Stimulated activated CD8-positive, alpha-beta memory T cell treated with anti-CD3 and anti-CD28 coated beads, Interleukin-12 subunit alpha, Interleukin-12 subunit beta, amount 100 ng/mL, for 24 hours (primary cell): ENCODE results near the gene TTC7B.

ENCODE experiments used
- DNase-seq: peaks from one replicate; pipeline ENCODE4 v3.0.0-alpha.2; 2020; ENCODE audit errors: extremely low read depth

The TTC7B gene

DNA sequence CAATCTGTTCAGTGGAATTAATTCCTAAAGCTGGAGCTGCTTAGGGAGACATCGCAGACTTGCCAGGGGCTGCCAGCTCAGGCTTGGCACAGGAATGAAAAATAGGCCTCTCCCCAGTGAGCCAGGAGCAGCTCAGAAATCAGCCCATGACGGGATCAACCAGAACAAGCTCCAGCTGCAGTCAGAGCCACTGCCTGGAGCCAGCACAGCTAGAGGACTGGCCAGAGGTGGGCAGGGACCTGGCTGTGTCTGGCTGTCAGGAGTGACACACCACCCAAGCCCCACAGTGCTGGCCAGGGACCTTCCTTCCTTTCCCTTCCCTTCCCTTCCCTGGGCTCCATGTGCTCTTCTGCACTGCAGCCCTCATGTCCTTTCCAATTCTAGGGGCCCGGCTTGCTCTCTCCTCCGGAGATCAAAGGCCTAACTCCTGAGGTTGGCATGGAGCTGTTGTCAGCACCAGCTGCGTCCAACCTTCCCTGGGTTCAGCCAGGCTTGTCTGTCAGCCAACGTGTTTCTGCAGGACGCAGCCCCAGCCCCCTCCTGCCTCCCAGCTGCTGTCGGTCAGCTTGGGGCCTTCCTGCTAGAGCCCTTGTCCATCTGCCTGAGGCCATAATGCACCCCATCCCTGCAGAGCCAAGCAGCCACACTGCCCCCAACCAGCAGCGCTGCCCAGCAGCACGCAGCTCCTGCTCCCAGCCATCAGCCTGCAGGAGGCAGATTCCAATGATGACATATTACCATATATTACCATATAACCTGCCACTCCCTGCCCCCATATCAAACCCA, 270.1 kb downstream of the TTC7B start:
- no peak for DNase-seq

- DNase-seq: no peak
These were observed 270.8 kb downstream of the TTC7B start for GRCh38 chr14:90545382-90545781.

- DNase-seq: no peak
These were observed 271.3 kb downstream of the TTC7B start for GRCh38 chr14:90544971-90545370.

GRCh38 chr14:90544566-90544965, 271.7 kb downstream of the TTC7B start:
- DNase-seq: no peak

GRCh38 chr14:90543876-90544275, 272.4 kb downstream of the TTC7B start:
- DNase-seq: no peak

DNA sequence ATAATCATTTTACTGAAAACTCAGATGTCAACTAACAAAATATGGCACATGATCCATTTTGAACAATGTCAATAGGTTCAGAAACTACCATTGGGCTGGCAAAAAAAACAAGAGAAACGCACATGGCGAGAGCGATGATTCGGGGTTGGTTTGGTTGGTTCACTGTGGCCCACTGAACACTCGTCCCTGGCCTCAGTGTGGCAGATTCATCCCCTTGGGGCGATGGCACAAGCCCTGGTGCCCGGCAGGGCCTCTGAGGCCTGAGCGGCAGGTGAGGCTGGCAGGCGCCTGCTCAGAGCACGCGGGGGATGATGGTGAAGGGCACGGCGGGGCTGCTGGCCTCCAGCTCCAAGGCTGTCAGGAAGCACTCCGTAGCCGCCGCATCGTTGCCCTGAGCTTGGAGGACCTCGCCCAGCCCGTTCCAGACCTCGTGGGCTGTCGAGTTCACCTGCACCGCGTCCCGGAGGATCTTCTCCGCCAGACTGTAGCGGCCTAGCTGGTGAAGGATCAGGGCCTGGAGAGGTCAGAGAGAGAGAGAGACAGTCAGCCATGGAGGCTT, 275.1 kb downstream of the TTC7B start:
- no peak for DNase-seq

DNA sequence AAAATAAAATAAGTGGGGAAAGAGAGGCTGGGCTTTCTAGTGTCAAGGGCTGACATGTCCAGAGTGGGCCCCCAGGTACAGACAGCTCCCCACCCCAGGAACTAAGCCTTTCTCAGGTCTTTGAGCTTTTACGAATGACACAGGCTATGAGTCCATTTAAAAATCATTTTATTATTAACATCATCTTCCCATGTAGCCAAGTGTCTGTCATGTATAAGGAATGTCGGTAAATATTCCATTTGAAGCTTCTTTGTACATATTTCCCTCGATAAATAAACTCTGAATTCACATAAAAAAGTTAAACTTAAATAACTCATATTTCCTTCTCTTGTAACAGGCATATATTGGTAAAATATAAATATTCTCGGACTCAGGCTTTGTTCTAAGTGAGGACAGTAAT, 275.8 kb downstream of the TTC7B start:
- DNase-seq: no peak

- DNase-seq: no peak
These were observed 276.2 kb downstream of the TTC7B start for GRCh38 chr14:90539996-90540395.

- DNase-seq: no peak
These were observed 276.8 kb downstream of the TTC7B start for GRCh38 chr14:90539496-90539775.

GRCh38 chr14:90538716-90539495, 277.3 kb downstream of the TTC7B start:
- no peak for DNase-seq

DNA sequence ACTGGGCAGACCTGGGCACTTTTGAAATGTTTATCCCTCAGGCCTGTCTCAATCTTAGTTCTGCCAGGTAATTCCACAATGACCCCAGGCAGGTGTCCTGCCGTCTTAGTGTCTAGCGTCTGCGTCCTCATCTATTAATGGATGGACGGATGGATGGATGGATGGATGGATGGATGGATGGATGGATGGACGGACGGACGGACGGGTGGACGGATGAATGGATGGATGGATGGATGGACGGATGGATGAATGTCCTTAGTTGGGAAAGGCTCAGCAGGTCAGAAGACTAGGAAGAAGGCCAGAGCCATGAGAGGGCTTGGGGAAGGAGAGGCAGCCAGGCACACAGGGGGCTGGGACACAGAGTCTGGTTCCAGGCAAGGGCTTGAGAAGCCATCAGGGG, 278.1 kb downstream of the TTC7B start:
- DNase-seq: no peak

- no peak for DNase-seq
These were observed 279.6 kb downstream of the TTC7B start for GRCh38 chr14:90536511-90537191.

GRCh38 chr14:90536092-90536491, 280.1 kb downstream of the TTC7B start:
- no peak for DNase-seq

- no peak for DNase-seq
These were observed 280.6 kb downstream of the TTC7B start for GRCh38 chr14:90535556-90536090.

GRCh38 chr14:90534838-90535555, 281.2 kb downstream of the TTC7B start:
- DNase-seq: no peak

- no peak for DNase-seq
These were observed 282.0 kb downstream of the TTC7B start for GRCh38 chr14:90534091-90534837.

DNA sequence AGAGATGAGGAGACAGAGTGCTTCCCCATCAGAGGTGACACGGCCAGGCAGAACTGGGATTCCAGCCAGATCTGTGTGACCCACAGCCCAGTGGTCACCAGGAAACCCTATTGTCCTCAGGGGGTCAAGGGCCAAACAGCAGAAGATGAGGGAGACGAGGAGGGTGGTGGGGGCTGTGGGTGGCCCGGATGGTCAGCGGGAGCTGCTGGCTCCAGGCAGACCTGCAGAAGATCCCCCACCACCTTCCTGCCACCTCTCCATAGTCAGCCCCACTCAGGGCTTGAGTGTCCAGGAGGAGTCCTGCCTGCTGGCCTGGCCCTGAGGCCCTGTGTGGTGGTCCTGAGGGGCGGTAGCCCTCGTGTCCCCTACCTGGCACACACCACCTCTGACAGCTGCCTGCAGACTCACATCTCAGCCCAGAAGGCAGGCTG, 282.6 kb downstream of the TTC7B start:
- no peak for DNase-seq

DNA sequence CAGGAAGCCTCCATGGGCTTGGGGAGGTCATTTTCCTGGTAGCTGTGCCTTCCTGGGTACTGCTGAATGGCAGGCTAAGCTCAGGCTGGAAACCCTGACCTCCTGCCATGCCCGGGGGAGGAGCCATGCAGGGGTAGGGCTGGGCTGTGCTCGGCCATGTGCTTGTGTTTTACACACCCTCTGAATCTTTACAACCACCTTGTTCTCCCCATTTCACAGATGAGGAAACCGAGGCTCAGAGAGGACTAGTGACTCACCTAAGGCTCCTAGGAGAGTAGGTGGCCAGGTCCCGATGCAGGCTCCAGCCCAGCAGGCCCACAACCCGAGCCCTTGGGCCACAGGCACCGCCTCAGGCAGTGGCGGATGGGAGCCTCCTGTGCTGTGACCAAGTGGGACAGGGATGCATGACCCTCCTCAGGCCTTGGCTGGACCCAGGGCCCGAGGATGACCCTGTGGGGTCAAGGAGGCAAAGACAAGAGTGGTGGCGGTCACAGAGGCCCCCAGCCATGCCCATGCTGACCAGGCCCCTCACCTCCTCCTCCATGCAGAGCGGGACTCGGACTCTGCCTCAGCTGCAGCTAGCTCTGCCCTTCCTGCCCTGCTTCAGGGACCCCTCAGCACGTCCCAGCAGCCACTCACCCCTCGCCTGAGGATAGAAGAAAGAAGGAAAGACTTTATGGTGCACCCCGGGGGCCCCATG, 283.3 kb downstream of the TTC7B start:
- no peak for DNase-seq

- no peak for DNase-seq
These were observed 284.7 kb downstream of the TTC7B start for GRCh38 chr14:90531497-90531896.

DNA sequence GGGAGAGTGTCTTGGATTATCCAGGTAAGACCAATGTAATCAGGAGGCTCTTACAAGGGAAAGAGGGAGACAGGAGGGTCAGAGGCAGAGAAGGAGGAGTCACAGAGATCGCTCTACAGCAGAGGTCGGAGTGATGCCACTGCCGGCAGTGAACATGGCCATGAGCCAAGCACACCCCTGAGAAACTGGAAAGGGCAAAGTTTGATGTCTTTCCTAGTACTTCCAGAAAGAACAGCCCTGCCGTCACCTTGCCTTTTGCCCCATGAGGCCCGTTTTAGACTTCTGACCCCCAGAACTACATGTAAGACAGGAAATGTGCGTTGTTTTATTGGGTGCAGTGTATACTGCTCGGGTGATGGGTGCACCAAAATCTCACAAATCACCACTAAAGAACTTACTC, 285.7 kb downstream of the TTC7B start:
- no peak for DNase-seq
